IPS DF 6.9 (cell line): ENCODE measurements around the gene QTRT2.

Source experiments
- DNase-seq: peaks from one replicate; pipeline ENCODE4 v3.0.0-alpha.2; 2013; ENCODE audit warnings: low read depth, low spot score
- H3K27ac ChIP-seq: one replicate; pipeline ENCODE4 v1.5.1; 2013; ENCODE audit warnings: low read length, control low read depth
- H3K27me3 ChIP-seq: 2 replicates; pipeline ENCODE4 v1.6.1; 2013; ENCODE audit warnings: mild to moderate bottlenecking, low read length; ENCODE audit not compliant: control insufficient read depth, insufficient read depth
- H3K36me3 ChIP-seq: 2 replicates; pipeline ENCODE4 v1.6.1; 2013; ENCODE audit warnings: low read length; ENCODE audit not compliant: control insufficient read depth, insufficient read depth
- H3K4me1 ChIP-seq: 2 replicates; pipeline ENCODE4 v1.6.1; 2013; ENCODE audit warnings: low read length; ENCODE audit not compliant: control insufficient read depth, insufficient read depth
- H3K4me3 ChIP-seq: 2 replicates; pipeline ENCODE4 v1.5.1; 2013; ENCODE audit warnings: mild to moderate bottlenecking, low read length
- H3K9me3 ChIP-seq: 2 replicates; pipeline ENCODE4 v1.6.1; 2013; ENCODE audit warnings: low read length, inconsistent platforms; ENCODE audit not compliant: control insufficient read depth, insufficient read depth
- WGBS: extraction: QIAGEN DNeasy Blood & Tissue Kit; methylation state at CpG from one replicate; pipeline ENCODE4 v1.1.7; 2013; ENCODE audit warnings: mixed read lengths, missing lambda C conversion rate; ENCODE audit not compliant: insufficient read length, insufficient coverage; 5-methylcytosine and 5-hydroxymethylcytosine counted together

The QTRT2 gene

GRCh38 chr3:114095796-114096195 is 39.3 kb downstream of the QTRT2 start:
- Histone ChIP-seq H3K27me3 (no peaks in the 10 kb centered on the region; the same call in 1 of the 2 replicates), H3K27ac (no peak overlapping the region), H3K4me1 (no peaks in the 10 kb centered on the region), H3K36me3 (no peaks in the 10 kb centered on the region), H3K4me3 (no peak overlapping the region), H3K9me3 (no peaks in the 10 kb centered on the region)
- no CpG with 5 or more reads among the region's 3 CpGs for WGBS
- no peak for DNase-seq

GRCh38 chr3:114101101-114101500 is 44.6 kb downstream of the QTRT2 start:
- Histone ChIP-seq H3K9me3 (no peaks in the 10 kb centered on the region), H3K36me3 (no peaks in the 10 kb centered on the region), H3K27ac (no peak overlapping the region), H3K4me1 (no peaks in the 10 kb centered on the region; the same call in 1 of the 2 replicates), H3K27me3 (no peaks in the 10 kb centered on the region), H3K4me3 (no peak overlapping the region)
- WGBS, result no CpG with 5 or more reads among the region's 1 CpG
- DNase-seq, result no peak

- H3K4me3 ChIP-seq, result no peak overlapping the region
- no peaks in the 10 kb centered on the region for H3K36me3 ChIP-seq
- no peak for DNase-seq
- no peak overlapping the region for H3K27ac ChIP-seq
- H3K9me3 ChIP-seq, result no peaks in the 10 kb centered on the region
- H3K27me3 ChIP-seq, result no peaks in the 10 kb centered on the region
- no CpG with 5 or more reads among the region's 27 CpGs for WGBS
- no peaks in the 10 kb centered on the region; the same call in 1 of the 2 replicates for H3K4me1 ChIP-seq
Measured at GRCh38 chr3:114103181-114103580, 46.6 kb downstream of the QTRT2 start.

- no peak overlapping the region for H3K27ac ChIP-seq
- H3K4me1 ChIP-seq, result no peaks in the 10 kb centered on the region; the same call in 1 of the 2 replicates
- no peak overlapping the region for H3K4me3 ChIP-seq
- H3K27me3 ChIP-seq, result no peaks in the 10 kb centered on the region
- DNase-seq, result no peak
- no peaks in the 10 kb centered on the region for H3K9me3 ChIP-seq
- no CpG with 5 or more reads among the region's 4 CpGs for WGBS
- no peaks in the 10 kb centered on the region for H3K36me3 ChIP-seq
Measured at GRCh38 chr3:114103858-114104257, 47.3 kb downstream of the QTRT2 start.

GRCh38 chr3:114104414-114104813 is 47.9 kb downstream of the QTRT2 start:
- no peaks in the 10 kb centered on the region for H3K36me3 ChIP-seq
- H3K27me3 ChIP-seq, result no peaks in the 10 kb centered on the region
- no peak for DNase-seq
- no peak overlapping the region for H3K4me3 ChIP-seq
- no peaks in the 10 kb centered on the region for H3K9me3 ChIP-seq
- H3K4me1 ChIP-seq, result no peaks in the 10 kb centered on the region; the same call in 1 of the 2 replicates
- no peak overlapping the region for H3K27ac ChIP-seq
- no CpG with 5 or more reads among the region's 3 CpGs for WGBS

GRCh38 chr3:114108137-114108536 is 51.6 kb downstream of the QTRT2 start:
- no CpG with 5 or more reads among the region's 8 CpGs for WGBS
- no peaks in the 10 kb centered on the region; the same call in 1 of the 2 replicates for H3K4me1 ChIP-seq
- DNase-seq, result no peak
- H3K27ac ChIP-seq, result no peak overlapping the region
- no peak overlapping the region for H3K4me3 ChIP-seq
- no peaks in the 10 kb centered on the region for H3K9me3 ChIP-seq
- H3K27me3 ChIP-seq, result no peaks in the 10 kb centered on the region
- H3K36me3 ChIP-seq, result no peaks in the 10 kb centered on the region

GRCh38 chr3:114110439-114110838 is 53.9 kb downstream of the QTRT2 start:
- H3K27ac ChIP-seq, result no peak overlapping the region
- no peaks in the 10 kb centered on the region for H3K4me1 ChIP-seq
- no peaks in the 10 kb centered on the region for H3K9me3 ChIP-seq
- H3K27me3 ChIP-seq, result no peaks in the 10 kb centered on the region
- DNase-seq, result no peak
- no CpG with 5 or more reads among the region's 5 CpGs for WGBS
- no peaks in the 10 kb centered on the region for H3K36me3 ChIP-seq
- no peak overlapping the region for H3K4me3 ChIP-seq

GRCh38 chr3:114111060-114111770 is 54.7 kb downstream of the QTRT2 start:
- Histone ChIP-seq H3K27ac (no peak overlapping the region), H3K4me3 (no peak overlapping the region)

GRCh38 chr3:114112696-114113095 is 56.2 kb downstream of the QTRT2 start:
- Histone ChIP-seq H3K9me3 (no peaks in the 10 kb centered on the region), H3K4me3 (no peak overlapping the region), H3K27ac (no peak overlapping the region), H3K4me1 (no peaks in the 10 kb centered on the region), H3K36me3 (no peaks in the 10 kb centered on the region), H3K27me3 (no peaks in the 10 kb centered on the region)
- WGBS, result no CpG with 5 or more reads among the region's 6 CpGs
- no peak for DNase-seq

More at GRCh38 chr3:114111060-114111770, 54.7 kb downstream of the QTRT2 start:
- no peaks in the 10 kb centered on the region for H3K4me1 ChIP-seq
- no peaks in the 10 kb centered on the region for H3K9me3 ChIP-seq
- no peaks in the 10 kb centered on the region for H3K36me3 ChIP-seq
- no peaks in the 10 kb centered on the region for H3K27me3 ChIP-seq
- WGBS, result no CpG with 5 or more reads among the region's 3 CpGs
- no peak for DNase-seq

GRCh38 chr3:114114719-114115118 is 58.2 kb downstream of the QTRT2 start:
- H3K4me3 ChIP-seq, result no peak overlapping the region
- DNase-seq, result no peak
- no peaks in the 10 kb centered on the region for H3K9me3 ChIP-seq
- WGBS, result no CpG with 5 or more reads among the region's 3 CpGs
- H3K36me3 ChIP-seq, result no peaks in the 10 kb centered on the region
- H3K4me1 ChIP-seq, result no peaks in the 10 kb centered on the region
- H3K27me3 ChIP-seq, result no peaks in the 10 kb centered on the region
- H3K27ac ChIP-seq, result no peak overlapping the region

- Histone ChIP-seq H3K27me3 (no peaks in the 10 kb centered on the region), H3K4me3 (no peak overlapping the region), H3K9me3 (no peaks in the 10 kb centered on the region), H3K36me3 (no peaks in the 10 kb centered on the region), H3K27ac (no peak overlapping the region), H3K4me1 (no peaks in the 10 kb centered on the region)
- WGBS, result no CpG with 5 or more reads among the region's 7 CpGs
- no peak for DNase-seq
Measured at GRCh38 chr3:114115143-114115542, 58.6 kb downstream of the QTRT2 start.
